ENCODE measurements around the gene HHAT. TPM values are rescaled to one million over a fixed set of nuclear protein-coding genes. Genes with fewer than 3 reads are reported as not detected.

The HHAT gene
- total and polyA plus RNA-seq, 3 donors from 2014 or later = 8.5 to 24.3 (median 23.8) TPM

GRCh38 chr1:210571356-210572284, 242.9 kb downstream of the HHAT start:
- Histone ChIP-seq H3K27me3 (no peaks in the 10 kb centered on the region), H3K4me3 (no peak overlapping the region), H3K4me1 (no peaks in the 10 kb centered on the region), H3K27ac (no peak overlapping the region), H3K9me3 (no peaks in the 10 kb centered on the region), H3K36me3 (ENCODE audit: low read depth, missing control alignments) (no peaks in the 10 kb centered on the region)
- 72% methylated on average over 14 of the region's 14 CpGs for WGBS, 2 donors
- no peak for DNase-seq
- no peak for TF ChIP-seq POLR2A (IDR thresholded peaks at IDR 0.05)
- no peak for TF ChIP-seq CTCF (IDR thresholded peaks at IDR 0.05)
- intact Hi-C loops (cut with DNase I; ENCODE audit: low total_unique reads) = no loop called here

- Histone ChIP-seq H3K4me1 (no peaks in the 10 kb centered on the region), H3K4me3 (no peak overlapping the region), H3K9me3 (no peaks in the 10 kb centered on the region), H3K27ac (no peak overlapping the region), H3K27me3 (no peaks in the 10 kb centered on the region), H3K36me3 (ENCODE audit: low read depth, missing control alignments) (no peaks in the 10 kb centered on the region)
- 85 to 88% methylated on average over 6 of the region's 6 CpGs for WGBS, 2 donors
- TF ChIP-seq POLR2A (IDR thresholded peaks at IDR 0.05) (no peak), CTCF (IDR thresholded peaks at IDR 0.05) (no peak)
- intact Hi-C loops (cut with DNase I; ENCODE audit: low total_unique reads) = no loop called here
- no peak for DNase-seq
Observed at GRCh38 chr1:210573141-210573540, 244.4 kb downstream of the HHAT start.

- Histone ChIP-seq H3K4me1 (no peaks in the 10 kb centered on the region), H3K4me3 (no peak overlapping the region), H3K27ac (no peak overlapping the region), H3K9me3 (no peaks in the 10 kb centered on the region), H3K27me3 (no peaks in the 10 kb centered on the region), H3K36me3 (ENCODE audit: low read depth, missing control alignments) (no peaks in the 10 kb centered on the region)
- intact Hi-C loops (cut with DNase I; ENCODE audit: low total_unique reads) = no loop called here
- no peak for DNase-seq
- WGBS, 2 donors = 66 to 75% methylated on average over 10 of the region's 10 CpGs
- no peak for TF ChIP-seq CTCF (IDR thresholded peaks at IDR 0.05)
- no peak for TF ChIP-seq POLR2A (IDR thresholded peaks at IDR 0.05)
Observed at GRCh38 chr1:210582205-210582970, 253.7 kb downstream of the HHAT start.

GRCh38 chr1:210584439-210585113, 255.9 kb downstream of the HHAT start:
- H3K4me1 ChIP-seq = no peaks in the 10 kb centered on the region

More at GRCh38 chr1:210584439-210585113, 255.9 kb downstream of the HHAT start:
- intact Hi-C loops (cut with DNase I; ENCODE audit: low total_unique reads) = no loop called here
- TF ChIP-seq CTCF (IDR thresholded peaks at IDR 0.05) (peak in 2 of 3 experiments; percentile 33 to 36), POLR2A (IDR thresholded peaks at IDR 0.05) (no peak)
- 32 to 41% methylated on average over 3 of the region's 3 CpGs for WGBS, 2 donors
- Histone ChIP-seq H3K27me3 (no peaks in the 10 kb centered on the region), H3K36me3 (ENCODE audit: low read depth, missing control alignments) (no peaks in the 10 kb centered on the region), H3K9me3 (no peaks in the 10 kb centered on the region), H3K27ac (no peak overlapping the region), H3K4me3 (no peak overlapping the region)
- DNase-seq = peak; percentile 91

All from testis (tissue), 3 donors.